ENCODE data around the gene ZNF275.
"Not testable (repeated sequence)": the region's sequence is repeated elsewhere in the genome, so short reads cannot be mapped to it uniquely, and the experiment has no call there.

DNA sequence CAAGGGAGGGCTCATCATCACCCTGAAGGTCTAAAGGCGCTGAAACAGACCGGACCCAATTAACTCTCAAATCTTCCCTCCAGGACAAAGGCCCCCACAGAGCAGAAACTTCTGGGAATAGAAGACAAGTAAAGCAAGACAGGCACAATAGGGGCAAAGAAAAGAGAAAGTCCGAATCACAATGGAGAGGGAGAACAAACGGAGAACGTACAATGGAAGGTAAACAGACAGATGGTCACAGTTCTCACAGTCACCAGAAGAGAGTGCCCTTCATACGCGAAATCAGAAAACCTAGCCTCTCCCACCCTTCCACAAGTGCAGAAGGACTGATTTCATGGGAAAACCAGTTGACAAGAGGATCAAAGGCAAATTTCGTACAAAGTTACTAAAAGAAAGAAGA, 48.3 kb upstream of the ZNF275 start:
- TF ChIP-seq POLR2A (IDR thresholded peaks at IDR 0.05): not testable (repeated sequence)
- TF ChIP-seq, protein P1, sequence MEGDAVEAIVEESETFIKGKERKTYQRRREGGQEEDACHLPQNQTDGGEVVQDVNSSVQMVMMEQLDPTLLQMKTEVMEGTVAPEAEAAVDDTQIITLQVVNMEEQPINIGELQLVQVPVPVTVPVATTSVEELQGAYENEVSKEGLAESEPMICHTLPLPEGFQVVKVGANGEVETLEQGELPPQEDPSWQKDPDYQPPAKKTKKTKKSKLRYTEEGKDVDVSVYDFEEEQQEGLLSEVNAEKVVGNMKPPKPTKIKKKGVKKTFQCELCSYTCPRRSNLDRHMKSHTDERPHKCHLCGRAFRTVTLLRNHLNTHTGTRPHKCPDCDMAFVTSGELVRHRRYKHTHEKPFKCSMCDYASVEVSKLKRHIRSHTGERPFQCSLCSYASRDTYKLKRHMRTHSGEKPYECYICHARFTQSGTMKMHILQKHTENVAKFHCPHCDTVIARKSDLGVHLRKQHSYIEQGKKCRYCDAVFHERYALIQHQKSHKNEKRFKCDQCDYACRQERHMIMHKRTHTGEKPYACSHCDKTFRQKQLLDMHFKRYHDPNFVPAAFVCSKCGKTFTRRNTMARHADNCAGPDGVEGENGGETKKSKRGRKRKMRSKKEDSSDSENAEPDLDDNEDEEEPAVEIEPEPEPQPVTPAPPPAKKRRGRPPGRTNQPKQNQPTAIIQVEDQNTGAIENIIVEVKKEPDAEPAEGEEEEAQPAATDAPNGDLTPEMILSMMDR (IDR thresholded peaks at IDR 0.05): not testable (repeated sequence)

All from lower leg skin (tissue), 3 donors.